OCI-LY3 (cell line): Measurements from ENCODE around the gene PASD1.

Experiments used
- H2AFZ ChIP-seq: fragments of 200-600, 300-600 bp; shearing (Covaris generic); 2 replicates; pipeline ENCODE4 v1.6.0; 2014; ENCODE audit warnings: antibody characterized with exemption, low read depth, low read length
- H3K27ac ChIP-seq: fragments of 200-600, 300-600 bp; sonication (generic); 2 replicates; pipeline ENCODE4 v1.5.1; 2014; ENCODE audit warnings: mild to moderate bottlenecking, low read length, moderate library complexity, mixed read lengths
- H3K27me3 ChIP-seq: fragments of 200-600, 300-600 bp; sonication (generic); 2 replicates; pipeline ENCODE4 v1.6.1; 2014; ENCODE audit warnings: low read depth, low read length, mixed read lengths
- H3K36me3 ChIP-seq: fragments of 200-600, 300-600 bp; sonication (generic); replicated peaks from 2 replicates; pipeline ENCODE3; 2014; ENCODE audit warnings: low read depth, low read length, mixed read lengths
- H3K4me1 ChIP-seq: fragments of 300-600, 200-600 bp; sonication (generic); 2 replicates; pipeline ENCODE4 v1.6.1; 2014; ENCODE audit warnings: low read length, mixed read lengths
- H3K4me2 ChIP-seq: fragments of 200-600, 300-600 bp; sonication (generic); 2 replicates; pipeline ENCODE4 v1.6.1; 2014; ENCODE audit warnings: low read length, mixed read lengths
- H3K4me3 ChIP-seq: fragments of 300-600, 200-600 bp; sonication (generic); 2 replicates; pipeline ENCODE4 v1.5.1; 2014; ENCODE audit warnings: antibody characterized with exemption, mild to moderate bottlenecking, low read length, moderate library complexity
- H3K79me2 ChIP-seq: fragments of 300-600, 200-600 bp; shearing (Covaris generic); 2 replicates; pipeline ENCODE4 v1.6.1; 2014; ENCODE audit warnings: mild to moderate bottlenecking, low read length, mixed read lengths
- H3K9ac ChIP-seq: fragments of 300-600, 200-600 bp; shearing (Covaris generic); 2 replicates; pipeline ENCODE4 v1.6.0; 2014; ENCODE audit warnings: mild to moderate bottlenecking, low read length, moderate library complexity
- H3K9me3 ChIP-seq: fragments of 200-600, 300-600 bp; shearing (Covaris generic); 2 replicates; pipeline ENCODE4 v1.6.1; 2014; ENCODE audit warnings: low read length, mixed read lengths; ENCODE audit not compliant: insufficient read depth
- H4K20me1 ChIP-seq: fragments of 200-600, 300-600 bp; sonication (generic); 2 replicates; pipeline ENCODE4 v1.6.1; 2016; ENCODE audit warnings: low read length, mixed read lengths; ENCODE audit not compliant: insufficient read depth
- EZH2phosphoT487 ChIP-seq: fragments of 200-600 bp; shearing (Covaris generic); IDR thresholded peaks from 2 replicates; pipeline ENCODE4 v1.6.1; 2018; ENCODE audit warnings: antibody characterized with exemption, mixed run types, low read depth
- TF ChIP-seq, protein P1 (sequence below): fragments of 200-600, 300-600 bp; sonication (generic); IDR thresholded peaks from 2 replicates; pipeline ENCODE4 v1.5.1; 2014; ENCODE audit warnings: antibody characterized with exemption, low read length, low read depth

The PASD1 gene

GRCh38 chrX:151698485-151698884 lies 135.0 kb downstream of the PASD1 start:
- no peak overlapping the region for H3K4me3 ChIP-seq
- no peaks in the 10 kb centered on the region for H3K36me3 ChIP-seq
- H3K4me1 ChIP-seq: no peaks in the 10 kb centered on the region
- H3K9me3 ChIP-seq: no peaks in the 10 kb centered on the region
- no peaks in the 10 kb centered on the region for H3K79me2 ChIP-seq
- TF ChIP-seq EZH2phosphoT487: no peak
- TF ChIP-seq, protein P1, sequence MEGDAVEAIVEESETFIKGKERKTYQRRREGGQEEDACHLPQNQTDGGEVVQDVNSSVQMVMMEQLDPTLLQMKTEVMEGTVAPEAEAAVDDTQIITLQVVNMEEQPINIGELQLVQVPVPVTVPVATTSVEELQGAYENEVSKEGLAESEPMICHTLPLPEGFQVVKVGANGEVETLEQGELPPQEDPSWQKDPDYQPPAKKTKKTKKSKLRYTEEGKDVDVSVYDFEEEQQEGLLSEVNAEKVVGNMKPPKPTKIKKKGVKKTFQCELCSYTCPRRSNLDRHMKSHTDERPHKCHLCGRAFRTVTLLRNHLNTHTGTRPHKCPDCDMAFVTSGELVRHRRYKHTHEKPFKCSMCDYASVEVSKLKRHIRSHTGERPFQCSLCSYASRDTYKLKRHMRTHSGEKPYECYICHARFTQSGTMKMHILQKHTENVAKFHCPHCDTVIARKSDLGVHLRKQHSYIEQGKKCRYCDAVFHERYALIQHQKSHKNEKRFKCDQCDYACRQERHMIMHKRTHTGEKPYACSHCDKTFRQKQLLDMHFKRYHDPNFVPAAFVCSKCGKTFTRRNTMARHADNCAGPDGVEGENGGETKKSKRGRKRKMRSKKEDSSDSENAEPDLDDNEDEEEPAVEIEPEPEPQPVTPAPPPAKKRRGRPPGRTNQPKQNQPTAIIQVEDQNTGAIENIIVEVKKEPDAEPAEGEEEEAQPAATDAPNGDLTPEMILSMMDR: no peak
- H4K20me1 ChIP-seq: no peaks in the 10 kb centered on the region
- H2AFZ ChIP-seq: no peak overlapping the region
- no peaks in the 10 kb centered on the region for H3K27me3 ChIP-seq
- no peak overlapping the region for H3K9ac ChIP-seq
- H3K27ac ChIP-seq: no peak overlapping the region
- H3K4me2 ChIP-seq: no peak overlapping the region

DNA sequence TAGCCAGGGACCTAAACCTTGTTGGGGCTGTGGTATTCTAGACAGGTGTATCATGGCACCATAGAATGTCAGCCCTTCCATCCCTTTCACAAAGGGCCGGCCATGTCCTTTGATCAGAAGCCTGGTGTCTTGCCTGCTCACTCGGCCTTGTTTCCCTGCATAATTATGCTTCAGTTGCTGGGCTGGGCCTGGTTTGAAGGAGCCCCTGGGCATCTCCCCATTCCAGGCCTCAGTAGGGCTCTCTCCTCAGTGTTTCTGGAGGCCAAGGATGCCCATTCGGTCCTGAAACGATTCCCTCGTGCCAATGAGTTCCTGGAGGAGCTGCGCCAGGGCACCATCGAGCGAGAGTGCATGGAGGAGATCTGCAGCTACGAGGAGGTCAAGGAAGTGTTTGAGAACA lies 136.3 kb downstream of the PASD1 start:
- Histone ChIP-seq H3K4me3 (no peak overlapping the region), H3K4me1 (no peaks in the 10 kb centered on the region), H3K9ac (no peak overlapping the region), H3K27ac (no peak overlapping the region), H3K79me2 (no peaks in the 10 kb centered on the region), H3K27me3 (no peaks in the 10 kb centered on the region), H3K9me3 (no peaks in the 10 kb centered on the region), H4K20me1 (no peaks in the 10 kb centered on the region), H2AFZ (no peak overlapping the region), H3K36me3 (no peaks in the 10 kb centered on the region), H3K4me2 (no peak overlapping the region)
- TF ChIP-seq, protein P1: no peak
- no peak for TF ChIP-seq EZH2phosphoT487

GRCh38 chrX:151700581-151700980 lies 137.1 kb downstream of the PASD1 start:
- Histone ChIP-seq H3K9me3 (no peaks in the 10 kb centered on the region), H3K36me3 (no peaks in the 10 kb centered on the region), H3K79me2 (no peaks in the 10 kb centered on the region), H3K4me2 (no peak overlapping the region), H3K9ac (no peak overlapping the region), H3K27me3 (no peaks in the 10 kb centered on the region), H3K4me1 (no peaks in the 10 kb centered on the region), H4K20me1 (no peaks in the 10 kb centered on the region), H2AFZ (no peak overlapping the region), H3K27ac (no peak overlapping the region), H3K4me3 (no peak overlapping the region)
- TF ChIP-seq, protein P1: no peak
- TF ChIP-seq EZH2phosphoT487: no peak

GRCh38 chrX:151701071-151701470 lies 137.6 kb downstream of the PASD1 start:
- Histone ChIP-seq H2AFZ (no peak overlapping the region), H3K4me3 (no peak overlapping the region), H3K27ac (no peak overlapping the region), H3K36me3 (no peaks in the 10 kb centered on the region), H4K20me1 (no peaks in the 10 kb centered on the region), H3K4me1 (no peaks in the 10 kb centered on the region), H3K27me3 (no peaks in the 10 kb centered on the region), H3K9me3 (no peaks in the 10 kb centered on the region), H3K79me2 (no peaks in the 10 kb centered on the region), H3K4me2 (no peak overlapping the region), H3K9ac (no peak overlapping the region)
- TF ChIP-seq, protein P1: no peak
- TF ChIP-seq EZH2phosphoT487: no peak
